ENCODE data around the gene AP3S1.

AP3S1 gene

DNA sequence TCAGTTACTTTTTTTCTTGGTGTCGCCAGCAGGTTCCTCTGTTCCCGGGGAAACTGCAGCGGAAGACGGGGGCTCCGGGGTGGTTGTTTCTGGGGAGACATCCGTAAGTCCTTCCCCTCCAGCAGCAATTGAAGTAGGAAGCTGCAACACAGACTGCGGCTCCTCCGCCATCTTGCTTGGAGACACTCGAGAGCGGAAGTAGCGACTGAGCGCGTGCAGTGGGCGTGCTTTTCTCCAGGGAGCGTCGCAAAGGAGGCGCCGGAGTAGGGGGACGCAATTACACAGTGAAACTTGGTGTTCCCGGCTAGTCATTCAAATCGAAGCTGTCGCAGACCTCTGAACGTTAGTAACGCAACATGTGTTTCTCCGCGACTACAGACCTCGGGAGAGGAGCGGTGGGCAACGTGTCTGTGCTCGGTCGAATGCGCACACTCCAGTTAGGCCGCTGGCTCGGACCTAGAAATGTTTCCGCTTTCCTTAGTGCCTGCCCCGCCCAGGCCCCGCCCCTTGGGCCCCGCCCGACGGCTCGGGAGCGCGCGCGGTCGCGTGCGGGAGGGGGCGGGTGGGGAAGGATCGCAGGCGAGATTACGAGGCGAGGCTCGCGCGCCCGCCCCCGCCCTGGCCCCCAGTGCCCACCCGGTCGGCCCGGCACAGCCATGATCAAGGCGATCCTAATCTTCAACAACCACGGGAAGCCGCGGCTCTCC lies at the start of gene AP3S1, which contains the start of gene ATG12:
Gene AP3S1, plus strand, starts transcription at position 554 of the 707 bp plus-strand sequence. Its CDS starts 103 bp downstream, at position 657.
Gene ATG12, minus strand, starts transcription at position 184 of the 707 bp plus-strand sequence. Its CDS starts 13 bp downstream, at position 171.
- TF ChIP-seq SUZ12 (IDR thresholded peaks at IDR 0.05) (no peak), L3MBTL2 (conservative IDR thresholded peaks at IDR 0.05) (peak; percentile 96), NFRKB (IDR thresholded peaks at IDR 0.05) (peak; percentile 33; the same call in 1 of the 2 replicates), FOXM1 (IDR thresholded peaks at IDR 0.05; ENCODE audit: borderline replicate concordance) (peak; percentile 45; the same call in 1 of the 2 replicates), ELF4 (IDR thresholded peaks at IDR 0.05) (peak; percentile 83), BHLHE40 (IDR thresholded peaks at IDR 0.05; ENCODE audit: borderline replicate concordance) (no peak)
- DNase-seq (ENCODE audit: extremely low spot score), result peak; percentile 81
- CTCF ChIA-PET, result no interaction called here
- POLR2A ChIA-PET, result interaction anchor here (0.6 to 1.1 kb wide), 3 partner anchors 10 to 25 kb away, joined by 3 to 4 read pairs (median 3); partner anchors contain the start of gene CDO1

DNA sequence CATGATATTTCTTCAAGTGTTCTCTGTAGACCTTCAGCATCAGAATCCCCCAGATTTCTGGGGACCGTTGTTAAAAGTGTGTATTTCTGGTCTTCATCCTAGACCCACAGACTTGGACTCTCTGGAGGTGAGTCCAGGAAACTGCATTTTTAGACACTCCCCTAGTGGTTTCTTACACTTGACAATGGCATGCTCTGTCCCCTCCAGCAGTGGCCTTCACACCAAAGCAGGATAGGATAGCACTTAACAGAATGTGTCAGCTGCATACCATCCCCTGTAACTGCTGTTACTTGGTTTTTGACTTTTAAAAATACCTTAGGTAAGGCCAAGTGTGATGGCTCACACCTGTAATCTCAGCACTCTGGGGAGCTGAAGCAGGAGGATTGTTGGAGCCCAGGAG lies 46.0 kb upstream of the AP3S1 start:
- ChIA-PET POLR2A (no interaction called here), CTCF (no interaction called here)
- TF ChIP-seq FOXM1 (IDR thresholded peaks at IDR 0.05; ENCODE audit: borderline replicate concordance), result no peak
- no peak for TF ChIP-seq CTBP1 (IDR thresholded peaks at IDR 0.05; ENCODE audit: borderline replicate concordance)
- TF ChIP-seq ELF4 (IDR thresholded peaks at IDR 0.05), result no peak
- no peak for TF ChIP-seq BHLHE40 (IDR thresholded peaks at IDR 0.05; ENCODE audit: borderline replicate concordance)
- DNase-seq (ENCODE audit: extremely low spot score), result no peak

DNA sequence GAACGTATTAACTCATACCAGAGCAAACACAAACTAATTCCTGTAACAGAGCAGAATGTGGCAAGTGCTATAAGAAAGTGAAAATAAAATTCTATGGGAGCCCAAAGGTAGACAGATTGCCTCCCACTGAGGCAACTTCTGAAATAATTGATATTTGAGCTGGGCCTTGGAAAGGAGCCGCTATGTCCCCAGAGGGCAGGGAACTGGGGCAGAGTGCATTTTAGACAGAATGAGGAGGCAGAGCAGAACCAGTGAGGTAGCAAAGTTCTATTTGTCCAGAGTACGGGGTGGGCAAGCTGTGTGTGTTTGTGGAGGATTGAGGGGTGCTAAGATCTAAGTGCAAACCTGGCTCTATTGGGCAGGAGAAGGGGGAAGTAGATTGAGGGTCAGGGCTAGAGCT lies 45.1 kb upstream of the AP3S1 start:
- CTCF ChIA-PET, result interaction anchor here (0.5 kb wide), 1 partner anchor 11 kb away, joined by 3 read pairs; no protein-coding TSS in a partner anchor
- no peak for TF ChIP-seq FOXA1 (IDR thresholded peaks at IDR 0.05)
- POLR2A ChIA-PET, result interaction anchor here (1.6 kb wide), 1 partner anchor 11 kb away, joined by 4 read pairs; no protein-coding TSS in a partner anchor
- DNase-seq (ENCODE audit: extremely low spot score), result no peak

DNA sequence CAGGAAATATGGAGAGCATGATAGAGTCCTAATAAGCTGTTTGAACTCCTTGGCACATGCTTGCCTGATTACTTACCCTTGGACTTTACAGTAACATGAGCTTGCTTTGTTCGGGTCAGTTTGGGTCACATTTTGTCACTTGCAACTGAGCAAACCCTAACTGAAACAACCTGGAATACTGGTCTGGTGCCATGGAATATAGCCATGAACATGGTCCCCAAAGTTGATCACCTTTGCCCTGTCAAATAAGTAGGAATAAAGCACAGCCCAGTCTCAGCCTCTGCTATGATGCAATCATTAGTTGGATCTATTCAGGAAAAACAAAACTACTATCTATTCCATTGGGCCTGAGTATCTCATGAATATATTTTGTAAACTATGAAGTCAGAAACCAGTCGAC lies 43.5 kb upstream of the AP3S1 start:
- TF ChIP-seq, protein P1, sequence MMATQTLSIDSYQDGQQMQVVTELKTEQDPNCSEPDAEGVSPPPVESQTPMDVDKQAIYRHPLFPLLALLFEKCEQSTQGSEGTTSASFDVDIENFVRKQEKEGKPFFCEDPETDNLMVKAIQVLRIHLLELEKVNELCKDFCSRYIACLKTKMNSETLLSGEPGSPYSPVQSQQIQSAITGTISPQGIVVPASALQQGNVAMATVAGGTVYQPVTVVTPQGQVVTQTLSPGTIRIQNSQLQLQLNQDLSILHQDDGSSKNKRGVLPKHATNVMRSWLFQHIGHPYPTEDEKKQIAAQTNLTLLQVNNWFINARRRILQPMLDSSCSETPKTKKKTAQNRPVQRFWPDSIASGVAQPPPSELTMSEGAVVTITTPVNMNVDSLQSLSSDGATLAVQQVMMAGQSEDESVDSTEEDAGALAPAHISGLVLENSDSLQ (IDR thresholded peaks at IDR 0.05), result no peak
- TF ChIP-seq CTBP1 (IDR thresholded peaks at IDR 0.05; ENCODE audit: borderline replicate concordance) (no peak), LEF1 (IDR thresholded peaks at IDR 0.05; ENCODE audit: borderline replicate concordance) (no peak), ELF4 (IDR thresholded peaks at IDR 0.05) (no peak), TARDBP (IDR thresholded peaks at IDR 0.05) (no peak), BHLHE40 (IDR thresholded peaks at IDR 0.05; ENCODE audit: borderline replicate concordance) (no peak), SP1 (IDR thresholded peaks at IDR 0.05) (no peak), FOXM1 (IDR thresholded peaks at IDR 0.05; ENCODE audit: borderline replicate concordance) (no peak), L3MBTL2 (conservative IDR thresholded peaks at IDR 0.05) (no peak), SUZ12 (IDR thresholded peaks at IDR 0.05) (no peak), FOXA1 (IDR thresholded peaks at IDR 0.05) (no peak), HDGF (IDR thresholded peaks at IDR 0.05; ENCODE audit: borderline replicate concordance) (no peak), ZNF384 (IDR thresholded peaks at IDR 0.05) (no peak), FOXK2 (IDR thresholded peaks at IDR 0.05) (no peak)
- POLR2A ChIA-PET, result no interaction called here
- CTCF ChIA-PET, result no interaction called here
- no peak for DNase-seq (ENCODE audit: extremely low spot score)

DNA sequence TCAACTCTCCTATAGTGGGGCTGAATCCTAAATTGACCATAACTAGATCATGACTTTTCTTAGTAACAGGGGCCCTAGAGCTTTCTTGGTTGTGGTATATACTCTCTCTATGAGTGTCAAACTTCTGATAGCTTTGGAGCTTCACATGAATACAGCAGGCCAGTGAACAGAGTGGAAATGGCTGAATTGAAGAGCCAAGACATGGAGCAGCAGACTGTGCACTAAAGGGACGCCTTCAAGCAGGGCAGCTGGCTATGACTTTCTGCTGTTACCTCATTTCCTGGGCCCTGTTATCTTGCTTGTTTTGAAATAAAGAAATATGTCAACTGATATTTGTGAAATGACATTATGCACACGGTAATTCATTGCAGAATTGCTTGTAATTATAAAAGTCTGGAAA lies 41.6 kb upstream of the AP3S1 start:
- ChIA-PET CTCF (no interaction called here), POLR2A (interaction anchor here (1.5 kb wide), 1 partner anchor 16 kb away, joined by 3 read pairs; the partner anchor contains the start of gene CDO1)
- TF ChIP-seq ZNF384 (IDR thresholded peaks at IDR 0.05), result no peak
- TF ChIP-seq FOXA1 (IDR thresholded peaks at IDR 0.05), result no peak
- no peak for TF ChIP-seq L3MBTL2 (conservative IDR thresholded peaks at IDR 0.05)
- TF ChIP-seq SP1 (IDR thresholded peaks at IDR 0.05), result no peak
- TF ChIP-seq ARNT (IDR thresholded peaks at IDR 0.05), result no peak
- no peak for TF ChIP-seq TARDBP (IDR thresholded peaks at IDR 0.05)
- TF ChIP-seq ELF4 (IDR thresholded peaks at IDR 0.05), result no peak
- no peak for TF ChIP-seq LEF1 (IDR thresholded peaks at IDR 0.05; ENCODE audit: borderline replicate concordance)
- TF ChIP-seq BHLHE40 (IDR thresholded peaks at IDR 0.05; ENCODE audit: borderline replicate concordance), result no peak
- TF ChIP-seq CTBP1 (IDR thresholded peaks at IDR 0.05; ENCODE audit: borderline replicate concordance), result no peak
- no peak for TF ChIP-seq FOXK2 (IDR thresholded peaks at IDR 0.05)
- TF ChIP-seq FOXM1 (IDR thresholded peaks at IDR 0.05; ENCODE audit: borderline replicate concordance), result no peak
- TF ChIP-seq HDGF (IDR thresholded peaks at IDR 0.05; ENCODE audit: borderline replicate concordance), result no peak
- no peak for TF ChIP-seq NFRKB (IDR thresholded peaks at IDR 0.05)
- TF ChIP-seq SUZ12 (IDR thresholded peaks at IDR 0.05), result no peak
- TF ChIP-seq, protein P1 (IDR thresholded peaks at IDR 0.05), result no peak
- no peak for DNase-seq (ENCODE audit: extremely low spot score)

DNA sequence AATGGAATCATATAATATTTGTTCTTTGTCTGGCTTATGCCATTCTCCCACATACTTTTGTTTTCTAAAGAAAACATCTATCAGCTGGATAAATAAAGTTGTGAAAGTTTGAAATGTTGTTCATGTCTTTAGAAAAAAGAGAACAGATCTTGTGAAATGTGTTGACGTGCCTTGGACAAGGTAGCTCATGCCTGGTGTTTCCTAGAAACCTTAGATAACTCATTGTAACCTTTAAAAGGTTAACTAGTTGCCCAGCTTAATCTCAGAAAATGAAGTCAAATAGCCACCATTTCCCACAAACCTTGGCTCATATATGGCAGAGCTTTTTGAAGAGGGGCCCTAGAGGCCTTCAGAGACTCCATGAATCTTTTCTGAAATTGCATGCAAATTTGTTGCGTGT lies 40.6 kb upstream of the AP3S1 start:
- POLR2A ChIA-PET, result interaction anchor here (1.5 kb wide), 1 partner anchor 15 kb away, joined by 3 read pairs; the partner anchor contains the start of gene CDO1
- CTCF ChIA-PET, result no interaction called here
- no peak for DNase-seq (ENCODE audit: extremely low spot score)
- TF ChIP-seq BHLHE40 (IDR thresholded peaks at IDR 0.05; ENCODE audit: borderline replicate concordance) (no peak), FOXK2 (IDR thresholded peaks at IDR 0.05) (no peak), ZNF384 (IDR thresholded peaks at IDR 0.05) (no peak), TARDBP (IDR thresholded peaks at IDR 0.05) (no peak), ELF4 (IDR thresholded peaks at IDR 0.05) (no peak), SP1 (IDR thresholded peaks at IDR 0.05) (no peak), NFRKB (IDR thresholded peaks at IDR 0.05) (no peak), LEF1 (IDR thresholded peaks at IDR 0.05; ENCODE audit: borderline replicate concordance) (no peak), FOXM1 (IDR thresholded peaks at IDR 0.05; ENCODE audit: borderline replicate concordance) (no peak), CTBP1 (IDR thresholded peaks at IDR 0.05; ENCODE audit: borderline replicate concordance) (no peak), ARNT (IDR thresholded peaks at IDR 0.05) (no peak), L3MBTL2 (conservative IDR thresholded peaks at IDR 0.05) (no peak), SUZ12 (IDR thresholded peaks at IDR 0.05) (no peak), FOXA1 (IDR thresholded peaks at IDR 0.05) (no peak), HDGF (IDR thresholded peaks at IDR 0.05; ENCODE audit: borderline replicate concordance) (no peak)
- TF ChIP-seq, protein P1 (IDR thresholded peaks at IDR 0.05), result no peak
